ENCODE results near the gene ANTXRL. TPM values are rescaled to one million over a fixed set of nuclear protein-coding genes. Genes with fewer than 3 reads are reported as not detected.
A peak's percentile ranks its signal among the peaks of the same experiment; 100 is the strongest.

Gene ANTXRL
- total RNA-seq, 4 donors from 2014 or later, result not detected

DNA sequence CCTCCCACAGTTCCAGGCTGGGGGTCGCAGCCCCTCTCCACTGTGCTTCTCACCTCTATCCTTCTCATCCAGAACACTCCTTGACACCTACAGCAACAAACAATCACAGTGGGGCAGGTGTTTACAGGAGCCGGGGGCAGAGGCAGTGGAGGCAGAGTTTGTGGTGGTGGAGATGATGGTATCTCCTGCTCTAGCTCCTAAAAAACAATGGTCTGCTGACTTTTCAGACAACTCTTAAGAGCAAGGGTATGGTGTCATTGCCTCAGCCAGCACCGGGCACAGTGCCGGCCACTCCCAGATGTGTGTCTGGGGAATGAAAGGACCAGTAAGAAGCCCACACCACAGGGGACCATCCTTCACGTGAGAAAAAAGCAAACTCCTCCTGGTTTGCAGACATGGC lies 36.3 kb upstream of the ANTXRL start:
- TF ChIP-seq EP300 (IDR thresholded peaks at IDR 0.05), result no peak
- TF ChIP-seq, protein P1, sequence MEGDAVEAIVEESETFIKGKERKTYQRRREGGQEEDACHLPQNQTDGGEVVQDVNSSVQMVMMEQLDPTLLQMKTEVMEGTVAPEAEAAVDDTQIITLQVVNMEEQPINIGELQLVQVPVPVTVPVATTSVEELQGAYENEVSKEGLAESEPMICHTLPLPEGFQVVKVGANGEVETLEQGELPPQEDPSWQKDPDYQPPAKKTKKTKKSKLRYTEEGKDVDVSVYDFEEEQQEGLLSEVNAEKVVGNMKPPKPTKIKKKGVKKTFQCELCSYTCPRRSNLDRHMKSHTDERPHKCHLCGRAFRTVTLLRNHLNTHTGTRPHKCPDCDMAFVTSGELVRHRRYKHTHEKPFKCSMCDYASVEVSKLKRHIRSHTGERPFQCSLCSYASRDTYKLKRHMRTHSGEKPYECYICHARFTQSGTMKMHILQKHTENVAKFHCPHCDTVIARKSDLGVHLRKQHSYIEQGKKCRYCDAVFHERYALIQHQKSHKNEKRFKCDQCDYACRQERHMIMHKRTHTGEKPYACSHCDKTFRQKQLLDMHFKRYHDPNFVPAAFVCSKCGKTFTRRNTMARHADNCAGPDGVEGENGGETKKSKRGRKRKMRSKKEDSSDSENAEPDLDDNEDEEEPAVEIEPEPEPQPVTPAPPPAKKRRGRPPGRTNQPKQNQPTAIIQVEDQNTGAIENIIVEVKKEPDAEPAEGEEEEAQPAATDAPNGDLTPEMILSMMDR (IDR thresholded peaks at IDR 0.05), result no peak
- TF ChIP-seq POLR2A (IDR thresholded peaks at IDR 0.05), result no peak
- TF ChIP-seq POLR2AphosphoS5 (IDR thresholded peaks at IDR 0.05), result no peak
- DNase-seq (ENCODE audit: low spot score in 2 of 2), result no peak

DNA sequence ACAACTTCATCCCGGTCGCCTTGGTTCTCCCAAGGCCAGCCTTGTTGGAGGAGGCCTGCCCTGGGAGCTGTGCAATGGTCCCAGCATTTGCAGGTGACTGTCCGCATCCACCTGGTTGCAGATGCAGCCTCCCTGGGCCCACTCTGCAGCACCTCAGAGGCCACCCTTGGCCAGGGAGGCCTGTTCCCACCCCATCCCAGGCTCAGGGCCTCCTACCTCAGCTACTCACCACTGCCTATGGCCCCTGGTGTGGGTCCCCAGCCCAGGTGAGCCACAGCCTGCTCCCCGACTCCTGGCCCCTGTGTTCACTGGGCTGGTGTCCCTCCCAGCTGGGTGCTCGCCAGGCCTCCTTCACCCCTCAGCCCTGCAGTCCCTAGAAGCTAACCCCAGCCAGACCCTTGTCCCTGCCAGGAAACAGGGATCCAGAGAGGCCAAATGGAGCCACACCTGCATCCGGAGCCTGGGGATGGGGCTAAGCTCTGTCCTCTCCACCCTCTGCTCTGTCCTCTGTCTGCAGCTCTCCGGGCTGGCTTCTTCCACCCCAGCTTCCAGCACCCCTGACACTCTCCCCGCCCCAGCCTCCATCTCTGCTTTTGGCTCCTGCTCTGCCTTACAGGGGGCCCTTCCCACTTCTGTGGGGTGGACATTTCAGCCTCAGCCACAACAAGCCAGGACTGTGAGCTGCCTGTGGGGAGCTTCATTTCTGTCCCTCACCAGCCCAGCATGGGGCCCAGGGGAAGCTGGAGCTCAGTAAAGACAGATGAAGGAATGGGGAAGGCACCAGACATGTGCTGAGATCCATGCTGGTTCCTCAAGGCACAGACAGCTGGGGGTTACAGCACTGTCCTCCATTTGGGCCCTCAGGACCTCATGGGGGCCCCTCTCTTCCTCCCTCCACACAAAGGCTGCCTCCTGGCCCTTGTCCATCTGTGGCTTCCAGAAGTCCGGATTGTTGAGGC lies 35.6 kb upstream of the ANTXRL start:
- no peak overlapping the region for H3K4me3 ChIP-seq
- DNase-seq (ENCODE audit: low spot score in 2 of 2), result peak; percentile 58 to 76
- H3K9me3 ChIP-seq, result no peaks in the 10 kb centered on the region
- 90% methylated on average over 6 of the region's 9 CpGs for WGBS
- no peaks in the 10 kb centered on the region for H3K36me3 ChIP-seq
- TF ChIP-seq EP300 (IDR thresholded peaks at IDR 0.05) (no peak), POLR2A (IDR thresholded peaks at IDR 0.05) (no peak), POLR2AphosphoS5 (IDR thresholded peaks at IDR 0.05) (no peak)
- TF ChIP-seq, protein P1 (IDR thresholded peaks at IDR 0.05), result no peak
- no peaks in the 10 kb centered on the region for H3K4me1 ChIP-seq
- H3K27ac ChIP-seq, result no peak overlapping the region
- H3K27me3 ChIP-seq, result no peaks in the 10 kb centered on the region

More for the DNA sequence above, 36.3 kb upstream of the ANTXRL start:
- H3K9me3 ChIP-seq, result no peaks in the 10 kb centered on the region
- 91% methylated on average over 5 of the region's 5 CpGs for whole genome bisulfite sequencing
- no peaks in the 10 kb centered on the region for H3K4me1 ChIP-seq
- H3K27me3 ChIP-seq, result no peaks in the 10 kb centered on the region
- H3K27ac ChIP-seq, result no peak overlapping the region
- H3K36me3 ChIP-seq, result no peaks in the 10 kb centered on the region
- H3K4me3 ChIP-seq, result no peak overlapping the region

DNA sequence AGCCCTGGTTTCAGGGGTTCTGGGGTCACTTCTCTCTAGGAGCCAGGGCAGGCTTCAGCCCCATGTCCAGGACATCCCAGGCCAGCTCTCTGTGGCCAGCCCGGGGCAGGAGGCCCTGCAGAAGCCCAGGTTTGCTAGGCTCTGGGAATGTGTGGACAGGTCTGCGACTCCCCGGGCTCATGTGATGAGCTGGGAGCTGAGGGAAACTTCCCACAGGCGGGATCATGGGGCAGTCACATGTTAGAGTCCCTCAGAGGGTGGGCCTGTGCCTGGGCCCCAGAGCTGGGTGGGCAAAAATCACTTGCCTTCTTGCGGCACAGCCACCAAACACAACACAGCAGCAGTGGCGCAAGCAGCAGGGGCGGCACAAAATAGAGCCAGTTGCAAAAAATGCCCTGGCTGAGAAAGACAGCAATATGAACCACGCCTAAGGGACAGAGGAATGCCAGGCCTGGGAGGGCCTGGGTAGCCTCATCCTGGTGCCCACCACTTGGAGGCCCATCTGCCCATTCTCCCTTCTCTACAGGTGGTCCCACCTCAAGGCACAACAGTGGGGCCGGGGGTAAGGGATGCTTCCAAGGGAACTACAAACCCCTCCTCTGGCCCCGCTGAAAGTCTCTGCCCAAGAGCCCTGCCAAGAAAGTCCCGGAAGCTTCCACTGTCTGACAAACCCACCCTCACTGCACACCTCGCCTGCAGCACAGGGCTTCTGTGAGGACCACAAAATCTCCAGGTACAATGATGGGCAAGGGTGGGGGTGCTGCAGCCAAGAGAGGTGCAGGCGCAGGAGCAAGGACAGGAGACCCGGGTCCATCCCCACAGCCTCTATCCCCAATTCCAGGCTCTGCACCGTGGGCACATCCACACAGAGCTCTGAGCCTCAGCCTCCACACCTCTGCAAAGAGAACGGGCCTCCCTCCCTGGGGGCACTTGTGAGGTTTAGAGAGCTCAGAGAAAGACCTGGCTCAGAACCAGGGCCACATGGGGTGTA lies 34.6 kb upstream of the ANTXRL start:
- DNase-seq (ENCODE audit: low spot score in 2 of 2), result peak; percentile 65 to 79
- 94% methylated on average over 8 of the region's 16 CpGs for WGBS
- TF ChIP-seq, protein P1 (IDR thresholded peaks at IDR 0.05), result no peak
- Histone ChIP-seq H3K4me1 (no peaks in the 10 kb centered on the region), H3K4me3 (no peak overlapping the region), H3K27me3 (no peaks in the 10 kb centered on the region), H3K27ac (no peak overlapping the region), H3K36me3 (no peaks in the 10 kb centered on the region), H3K9me3 (no peaks in the 10 kb centered on the region)

DNA sequence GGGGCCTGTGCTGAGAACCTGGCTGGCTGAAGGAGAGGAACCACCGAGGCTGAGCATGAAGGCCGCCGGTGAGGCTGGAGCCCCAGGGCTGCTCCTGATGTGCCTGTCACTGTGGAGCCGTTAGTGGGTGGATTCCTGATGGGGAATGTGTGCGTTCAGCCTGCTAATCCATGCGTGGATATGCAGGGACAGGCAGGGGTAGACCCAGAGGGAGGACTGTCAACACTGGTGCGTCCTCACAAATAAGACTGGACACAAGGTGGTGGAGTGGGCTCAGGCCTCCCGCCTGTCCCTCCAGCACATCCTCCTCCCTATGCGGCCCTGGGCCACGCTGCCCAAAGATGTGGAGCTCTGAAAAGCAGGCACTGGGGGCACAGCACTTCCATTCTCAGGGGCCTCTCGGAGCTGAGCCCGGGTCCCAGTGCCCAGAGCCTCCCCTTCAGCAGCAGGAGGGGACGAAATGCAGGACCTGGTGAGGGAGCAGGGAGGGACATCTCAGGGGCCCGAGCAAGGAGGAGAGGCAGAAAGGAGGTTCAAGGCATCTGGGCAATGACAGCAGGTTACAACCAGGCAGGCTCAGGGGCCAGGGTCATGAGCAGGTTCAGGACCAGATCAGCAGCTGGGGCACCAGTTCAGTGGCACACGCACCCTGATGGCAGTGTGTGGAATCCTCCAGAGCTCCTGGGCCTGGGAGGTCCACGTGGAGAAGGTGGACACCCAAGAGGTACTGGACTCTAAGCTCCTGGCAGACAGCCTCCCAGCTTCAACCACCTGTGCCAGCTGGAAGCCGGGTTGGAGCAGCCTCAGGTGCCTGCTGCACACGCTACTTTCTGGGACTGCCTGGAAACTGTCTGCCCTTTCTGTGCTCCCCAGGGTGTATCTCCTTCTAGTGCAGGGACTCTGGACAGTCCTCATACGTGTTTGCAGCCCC lies 33.5 kb upstream of the ANTXRL start:
- Histone ChIP-seq H3K27me3 (no peaks in the 10 kb centered on the region), H3K27ac (no peak overlapping the region), H3K4me1 (no peaks in the 10 kb centered on the region), H3K36me3 (no peaks in the 10 kb centered on the region), H3K9me3 (no peaks in the 10 kb centered on the region), H3K4me3 (no peak overlapping the region)
- 76% methylated on average over 18 of the region's 19 CpGs for WGBS
- TF ChIP-seq POLR2A (IDR thresholded peaks at IDR 0.05) (no peak), EP300 (IDR thresholded peaks at IDR 0.05) (no peak), POLR2AphosphoS5 (IDR thresholded peaks at IDR 0.05) (no peak)
- TF ChIP-seq, protein P1 (IDR thresholded peaks at IDR 0.05), result no peak
- DNase-seq (ENCODE audit: low spot score in 2 of 2), result peak in 1 of 2 donors; percentile 76

Data from suprapubic skin (tissue), 4 donors.